ENCODE data around the gene CASS4.

CASS4 gene

DNA sequence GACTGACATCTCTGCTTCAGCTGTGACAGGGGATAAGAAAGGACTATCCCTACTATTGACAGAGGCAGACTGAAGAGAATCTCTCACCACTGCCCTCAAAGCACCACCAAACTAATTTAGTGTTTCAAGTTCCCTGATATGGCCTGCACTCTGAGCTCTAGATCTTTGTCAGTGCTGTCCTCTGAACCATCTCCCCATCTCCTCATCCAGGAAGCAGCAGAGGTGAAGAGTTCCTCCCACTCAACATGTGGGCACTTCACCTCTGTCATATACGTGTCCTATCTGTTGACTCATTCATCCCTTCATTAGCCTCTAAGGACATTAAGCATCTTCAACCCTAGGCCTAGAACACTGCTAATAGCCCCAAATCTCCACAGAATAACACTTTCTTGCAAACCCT, 39.2 kb upstream of the CASS4 start:
- H3K27ac ChIP-seq, result no peak overlapping the region
- no peak for TF ChIP-seq ZFX (IDR thresholded peaks at IDR 0.05; ENCODE audit: borderline replicate concordance)
- no peak for TF ChIP-seq CTCF (IDR thresholded peaks at IDR 0.05)

DNA sequence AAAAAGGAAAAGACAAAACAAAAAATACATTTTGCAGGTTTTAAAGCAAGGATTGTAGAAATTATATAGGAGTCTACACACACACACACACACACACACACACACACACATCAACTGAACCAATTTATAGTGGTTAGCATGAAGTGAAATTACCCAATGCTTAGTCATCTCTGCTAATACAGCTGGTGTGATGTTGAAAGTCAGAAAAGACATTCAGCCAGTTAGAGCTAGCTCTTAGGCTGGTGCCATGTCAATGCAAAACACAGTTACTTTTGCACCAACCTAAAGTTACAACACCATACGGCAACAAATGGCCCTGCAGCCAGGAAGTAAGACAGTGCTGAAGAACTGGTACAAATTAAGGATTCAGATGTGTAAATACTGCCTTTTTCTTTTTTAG, 38.1 kb upstream of the CASS4 start:
- no peak overlapping the region for H3K27ac ChIP-seq
- TF ChIP-seq ZFX (IDR thresholded peaks at IDR 0.05; ENCODE audit: borderline replicate concordance) (no peak), CTCF (IDR thresholded peaks at IDR 0.05) (no peak)

DNA sequence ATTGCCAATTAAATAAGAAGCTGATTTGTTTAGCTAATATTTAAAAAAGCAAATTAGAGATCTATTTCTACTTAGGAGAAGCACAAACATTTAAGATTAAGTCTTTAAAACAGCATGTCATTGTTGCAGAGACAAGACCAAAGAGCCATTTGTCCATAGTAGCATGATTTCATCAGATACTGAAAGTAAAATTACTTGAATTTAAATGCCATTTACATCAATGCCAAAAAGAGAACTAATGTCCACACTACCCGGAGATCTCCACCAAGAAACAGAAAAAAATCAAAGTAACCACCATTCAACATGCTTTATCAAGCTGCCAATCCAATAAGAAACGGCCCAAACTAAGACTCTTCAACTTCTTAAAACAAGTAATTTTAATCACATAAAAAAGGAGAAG, 35.7 kb upstream of the CASS4 start:
- H3K27ac ChIP-seq, result no peak overlapping the region
- TF ChIP-seq CTCF (IDR thresholded peaks at IDR 0.05) (no peak), ZFX (IDR thresholded peaks at IDR 0.05; ENCODE audit: borderline replicate concordance) (no peak)

DNA sequence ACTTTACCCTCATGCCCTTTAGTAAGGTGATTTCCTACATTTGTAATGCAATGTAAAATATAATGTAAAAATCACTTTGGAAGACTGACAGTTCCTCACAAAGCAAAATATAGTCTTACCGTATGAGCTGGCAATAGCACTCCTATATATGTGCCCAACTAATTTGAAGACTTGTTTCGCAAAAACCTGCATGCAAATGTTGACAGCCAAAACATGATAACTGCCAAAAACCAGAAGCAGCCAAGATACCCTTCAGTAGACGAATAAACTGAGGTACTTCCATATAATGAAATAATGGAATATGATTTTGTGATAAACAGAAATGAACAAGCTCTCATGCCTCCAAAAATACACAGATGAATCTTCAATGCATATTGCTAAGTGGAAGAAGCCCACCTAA, 33.7 kb upstream of the CASS4 start:
- no peak for TF ChIP-seq CTCF (IDR thresholded peaks at IDR 0.05)
- no peak for TF ChIP-seq ZFX (IDR thresholded peaks at IDR 0.05; ENCODE audit: borderline replicate concordance)
- no peak overlapping the region for H3K27ac ChIP-seq

- H3K27ac ChIP-seq, result no peak overlapping the region
- no peak for TF ChIP-seq ZFX (IDR thresholded peaks at IDR 0.05; ENCODE audit: borderline replicate concordance)
These were observed 31.7 kb upstream of the CASS4 start for GRCh38 chr20:56380375-56380774.

GRCh38 chr20:56381501-56381900, 30.6 kb upstream of the CASS4 start:
- TF ChIP-seq ZFX (IDR thresholded peaks at IDR 0.05; ENCODE audit: borderline replicate concordance), result no peak
- TF ChIP-seq CTCF (IDR thresholded peaks at IDR 0.05), result no peak
- no peak overlapping the region for H3K27ac ChIP-seq

DNA sequence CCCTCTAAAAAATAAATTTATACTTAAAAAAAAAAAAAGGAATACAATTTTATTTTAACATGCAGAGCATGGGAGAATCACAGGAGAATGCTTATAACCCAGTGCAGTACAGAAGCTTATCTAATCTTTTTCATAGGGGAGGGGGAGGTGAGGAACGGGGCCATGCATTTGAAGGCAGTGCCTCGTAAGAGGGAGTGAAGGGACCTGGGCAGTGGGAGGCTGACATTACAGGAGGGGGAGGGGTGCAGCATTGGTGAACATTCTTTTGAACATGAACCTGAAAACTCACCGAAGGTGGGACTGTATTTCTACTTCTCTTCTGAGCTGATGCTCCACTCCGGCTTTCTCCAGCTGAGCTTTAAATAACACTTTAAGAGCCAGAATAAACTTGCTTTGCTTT, 29.4 kb upstream of the CASS4 start:
- TF ChIP-seq ZFX (IDR thresholded peaks at IDR 0.05; ENCODE audit: borderline replicate concordance) (no peak), CTCF (IDR thresholded peaks at IDR 0.05) (no peak)
- no peak overlapping the region for H3K27ac ChIP-seq

GRCh38 chr20:56383334-56383733, 28.7 kb upstream of the CASS4 start:
- TF ChIP-seq ZFX (IDR thresholded peaks at IDR 0.05; ENCODE audit: borderline replicate concordance) (no peak), CTCF (IDR thresholded peaks at IDR 0.05) (no peak)
- H3K27ac ChIP-seq, result no peak overlapping the region

Measured in 22Rv1 (cell line).